Activated CD8-positive, alpha-beta T cell treated with anti-CD3 and anti-CD28 coated beads for 36 hours (primary cell): ENCODE measurements around the gene TAPBPL. TPM values are rescaled to one million over a fixed set of nuclear protein-coding genes. Genes with fewer than 3 reads are reported as not detected.

ENCODE experiments used
- ATAC-seq: fragments of 200-7000 bp; cut with Tn5 transposase; one replicate; pipeline ENCODE4 v1.10.0; 2021; ENCODE audit warnings: mild to moderate bottlenecking, moderate library complexity
- CTCF ChIA-PET: fragments of 350-600 bp; sonication (Branson Sonifier 250); formaldehyde crosslinking; loops from one replicate; lab custom pipeline; 2021; ENCODE audit warnings: antibody characterized with exemption; lab: Charles Lee
- POLR2A ChIA-PET: fragments of 350-600 bp; sonication (Branson Sonifier 250); formaldehyde crosslinking; loops from one replicate; lab custom pipeline; 2021; ENCODE audit warnings: antibody characterized with exemption; lab: Charles Lee
- DNase-seq: peaks from one replicate; pipeline ENCODE4 v3.0.0-alpha.2; 2020
- H3K27ac Mint-ChIP-seq: one replicate; pipeline ENCODE4 v1.8.0; 2021; ENCODE audit warnings: mild to moderate bottlenecking, mixed read lengths
- H3K27me3 Mint-ChIP-seq: one replicate; pipeline ENCODE4 v1.8.0; 2021; ENCODE audit warnings: mixed read lengths
- H3K36me3 Mint-ChIP-seq: one replicate; pipeline ENCODE4 v1.8.0; 2021; ENCODE audit warnings: low read depth, mixed read lengths
- H3K4me1 Mint-ChIP-seq: one replicate; pipeline ENCODE4 v1.8.0; 2021; ENCODE audit warnings: low read depth, mixed read lengths
- H3K4me3 Mint-ChIP-seq: one replicate; pipeline ENCODE4 v1.8.0; 2021; ENCODE audit warnings: mild to moderate bottlenecking, moderate library complexity, mixed read lengths
- H3K9me3 Mint-ChIP-seq: one replicate; pipeline ENCODE4 v1.8.0; 2021; ENCODE audit warnings: mixed read lengths
- CTCF ChIP-seq: fragments of 200-600 bp; IDR thresholded peaks from one replicate; pipeline ENCODE4 v1.8.0; 2022; ENCODE audit warnings: antibody characterized with exemption, mild to moderate bottlenecking
- intact Hi-C: fragments of 100-400 bp; cut with micrococcal nuclease; formaldehyde crosslinking; loops from one replicate; pipeline ENCODE4 v1.10.0; 2022
- total RNA-seq, 2 experiments: library from RNA; stranded (reverse); gene quantifications; one replicate each; pipeline ENCODE4 v1.2.3, GENCODE V29; 2021

The TAPBPL gene
- total RNA-seq, 2 experiments from 2014 or later, result 23.3 to 28.0 TPM

DNA sequence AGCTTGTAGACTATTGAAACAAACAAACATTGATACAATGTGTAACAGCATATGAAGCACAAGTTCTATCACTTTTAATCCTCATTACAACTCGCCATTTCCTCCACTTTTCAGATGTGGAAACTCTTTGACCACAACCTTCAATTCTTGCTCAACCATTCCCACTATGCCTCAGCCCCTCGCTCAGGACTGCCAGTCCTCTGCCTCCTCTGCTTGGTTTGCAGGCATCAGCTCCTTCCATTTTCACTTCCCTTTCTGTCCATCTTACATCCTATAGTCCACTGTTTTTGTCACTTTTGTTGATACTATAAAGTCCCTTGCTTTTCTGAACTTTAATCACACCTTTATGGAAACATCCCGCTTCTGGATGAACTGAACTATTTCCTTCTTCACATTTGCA lies 35.2 kb upstream of the TAPBPL start:
- H3K4me1 Mint-ChIP-seq, result peaks cover 8% of the 10 kb centered on the region
- no peaks in the 10 kb centered on the region for H3K9me3 Mint-ChIP-seq
- no peak overlapping the region for H3K27ac Mint-ChIP-seq
- intact Hi-C loops, result no loop called here
- no peaks in the 10 kb centered on the region for H3K36me3 Mint-ChIP-seq
- ATAC-seq, result no peak
- ChIA-PET POLR2A (interaction anchor here (0.8 kb wide), 1 partner anchor 84 kb away, joined by 3 read pairs; no protein-coding TSS in a partner anchor), CTCF (interaction anchor here (1.3 kb wide), 1 partner anchor 48 kb away, joined by 3 read pairs; no protein-coding TSS in a partner anchor)
- H3K27me3 Mint-ChIP-seq, result no peaks in the 10 kb centered on the region
- DNase-seq, result no peak
- no peak overlapping the region for H3K4me3 Mint-ChIP-seq
- TF ChIP-seq CTCF, result no peak

DNA sequence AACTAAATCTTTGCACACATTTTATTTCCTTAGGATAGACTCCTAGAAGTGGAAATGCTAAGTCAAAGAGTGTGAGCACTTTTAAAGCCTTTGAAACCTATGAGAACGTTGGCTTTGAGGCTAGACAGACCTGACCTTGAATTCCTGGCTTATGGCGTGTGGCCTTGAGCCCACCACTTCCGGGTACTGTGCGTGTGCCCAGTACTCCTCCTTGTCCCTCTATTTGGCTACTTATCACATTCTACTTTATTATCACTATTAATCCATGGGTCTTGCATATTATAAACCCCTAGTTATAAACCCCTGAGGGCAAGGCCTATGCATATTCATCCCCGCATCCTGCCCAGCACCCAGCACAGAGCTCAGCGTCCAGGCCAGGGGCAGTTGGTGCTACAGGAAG lies 33.0 kb upstream of the TAPBPL start:
- no peaks in the 10 kb centered on the region for H3K9me3 Mint-ChIP-seq
- no peaks in the 10 kb centered on the region for H3K27me3 Mint-ChIP-seq
- H3K4me1 Mint-ChIP-seq, result peaks cover 16% of the 10 kb centered on the region
- no peaks in the 10 kb centered on the region for H3K36me3 Mint-ChIP-seq
- ATAC-seq, result no peak
- ChIA-PET CTCF (interaction anchor here (1.5 kb wide), 1 partner anchor 42 kb away, joined by 3 read pairs; no protein-coding TSS in a partner anchor), POLR2A (no interaction called here)
- no peak overlapping the region for H3K27ac Mint-ChIP-seq
- no peak for DNase-seq
- no peak overlapping the region for H3K4me3 Mint-ChIP-seq
- intact Hi-C loops, result no loop called here
- TF ChIP-seq CTCF, result no peak

- Mint-ChIP-seq H3K27me3 (no peaks in the 10 kb centered on the region), H3K27ac (no peak overlapping the region), H3K4me1 (peaks cover 28% of the 10 kb centered on the region), H3K36me3 (no peaks in the 10 kb centered on the region), H3K4me3 (no peak overlapping the region), H3K9me3 (no peaks in the 10 kb centered on the region)
- CTCF ChIA-PET, result interaction anchor here (0.8 to 1.4 kb wide), 3 partner anchors 11 to 45 kb away, joined by 4 to 5 read pairs (median 4); no protein-coding TSS in a partner anchor
- DNase-seq (no peak), ATAC-seq (no peak)
- POLR2A ChIA-PET, result interaction anchor here (1.5 kb wide), 1 partner anchor 42 kb away, joined by 3 read pairs; no protein-coding TSS in a partner anchor
- no peak for TF ChIP-seq CTCF
- intact Hi-C loops, result loop anchor here (10.0 kb wide), 1 partner anchor 86 kb away; no protein-coding TSS in a partner anchor
These were observed 31.5 kb upstream of the TAPBPL start for GRCh38 chr12:6420364-6420763.

DNA sequence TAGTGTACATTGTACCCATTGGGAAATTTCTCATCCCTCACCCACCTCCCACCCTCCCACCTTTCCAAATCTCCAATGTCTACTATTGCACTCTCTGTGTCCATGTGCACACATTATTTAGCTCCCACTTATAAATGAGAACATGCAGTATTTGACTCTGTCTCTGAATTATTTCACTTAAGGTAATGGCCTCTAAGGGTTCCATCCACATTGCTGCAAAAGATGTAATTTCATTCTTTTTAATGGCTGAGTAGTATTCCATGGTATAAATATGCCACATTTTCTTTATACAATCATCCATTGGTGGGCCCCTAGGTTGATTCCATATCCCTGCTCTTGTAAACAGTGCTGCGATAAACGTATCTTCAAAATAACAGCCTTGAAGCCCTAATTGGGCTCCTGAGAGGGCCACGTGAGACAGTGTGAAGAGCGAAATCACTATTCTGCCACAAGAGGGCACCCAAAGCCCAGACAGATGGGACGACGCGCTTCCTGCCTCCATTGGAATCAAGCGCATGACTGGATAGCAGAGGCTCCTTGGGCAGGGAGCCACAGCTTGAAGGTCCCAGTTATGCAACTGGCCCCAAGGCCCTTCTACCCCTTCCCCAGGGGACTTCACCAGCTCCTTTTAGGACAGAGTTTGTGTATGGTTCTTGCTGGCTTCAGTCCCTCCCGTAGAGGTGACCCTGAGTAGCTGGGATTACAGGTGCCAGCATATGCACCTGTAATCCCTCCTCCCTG lies 28.4 kb upstream of the TAPBPL start:
- ChIA-PET CTCF (interaction anchor here (0.6 to 8.2 kb wide), 30 partner anchors 9 to 135 kb away, joined by 3 to 145 read pairs (median 4); partner anchors contain the start of genes CD27, MRPL51, TAPBPL and VAMP1), POLR2A (interaction anchor here (0.9 to 8.0 kb wide), 10 partner anchors 9 to 114 kb away, joined by 3 to 104 read pairs (median 29); partner anchors contain the start of genes CD27, GAPDH, MRPL51 and TAPBPL)
- Mint-ChIP-seq H3K9me3 (no peaks in the 10 kb centered on the region), H3K4me1 (peaks cover 46% of the 10 kb centered on the region), H3K27me3 (no peaks in the 10 kb centered on the region), H3K27ac (peak overlapping the region; percentile 93), H3K4me3 (peak overlapping the region; percentile 50), H3K36me3 (no peaks in the 10 kb centered on the region)
- intact Hi-C loops, result loop anchor here (1.0 to 10.0 kb wide), 2 partner anchors 42 to 89 kb away; no protein-coding TSS in a partner anchor
- ATAC-seq (peak; percentile 55), DNase-seq (peak; percentile 87)
- TF ChIP-seq CTCF, result peak; percentile 80
